Measurements from ENCODE around the gene USP9Y.

Gene USP9Y

GRCh38 chrY:12793999-12794398, 93.0 kb downstream of the USP9Y start:
- DNase-seq (ENCODE audit: low spot score): no peak

- DNase-seq (ENCODE audit: low spot score): no peak
Measured at GRCh38 chrY:12808046-12808445, 107.0 kb downstream of the USP9Y start.

GRCh38 chrY:12809034-12809433, 108.0 kb downstream of the USP9Y start:
- no peak for DNase-seq (ENCODE audit: low spot score)

- DNase-seq (ENCODE audit: low spot score): no peak
Measured at GRCh38 chrY:12823408-12823807, 122.4 kb downstream of the USP9Y start.

- no peak for DNase-seq (ENCODE audit: low spot score)
Measured at GRCh38 chrY:12826791-12827190, 125.8 kb downstream of the USP9Y start.

GRCh38 chrY:12833284-12833683, 132.3 kb downstream of the USP9Y start:
- no peak for DNase-seq (ENCODE audit: low spot score)

GRCh38 chrY:12837550-12837949, 136.5 kb downstream of the USP9Y start:
- DNase-seq (ENCODE audit: low spot score): no peak

GRCh38 chrY:12841368-12841767, 140.3 kb downstream of the USP9Y start:
- no peak for DNase-seq (ENCODE audit: low spot score)

- DNase-seq (ENCODE audit: low spot score): no peak
Measured at GRCh38 chrY:12846793-12847192, 145.8 kb downstream of the USP9Y start.

GRCh38 chrY:12855791-12856275, 154.8 kb downstream of the USP9Y start:
- no peak for DNase-seq (ENCODE audit: low spot score)

GRCh38 chrY:12867960-12868359, 166.9 kb downstream of the USP9Y start:
- DNase-seq (ENCODE audit: low spot score): no peak

GRCh38 chrY:12896973-12897372, 195.9 kb downstream of the USP9Y start:
- DNase-seq (ENCODE audit: low spot score): no peak

- no peak for DNase-seq (ENCODE audit: low spot score)
Measured at GRCh38 chrY:12898604-12899003, 197.6 kb downstream of the USP9Y start.

GRCh38 chrY:12904618-12905516, 203.8 kb downstream of the USP9Y start, which contains the start of gene DDX3Y:
TSS of gene DDX3Y (plus strand) at chrY:12904868. CDS start at chrY:12904937, 69 bp downstream.
- no peak for DNase-seq (ENCODE audit: low spot score)

GRCh38 chrY:12905517-12905872, 204.5 kb downstream of the USP9Y start:
- no peak for DNase-seq (ENCODE audit: low spot score)

GRCh38 chrY:12905895-12906294, 204.9 kb downstream of the USP9Y start:
- DNase-seq (ENCODE audit: low spot score): no peak

Data from SW480 (cell line).